ENCODE data around the gene IRF1.
A peak's percentile ranks its signal among the peaks of the same experiment; 100 is the strongest.
"Not testable (repeated sequence)": the region's sequence is repeated elsewhere in the genome, so short reads cannot be mapped to it uniquely, and the experiment has no call there.

Gene IRF1

GRCh38 chr5:132445930-132446329, 44.6 kb downstream of the IRF1 start:
- Mint-ChIP-seq H3K27me3 (no peaks in the 10 kb centered on the region), H3K4me1 (peaks cover 61% of the 10 kb centered on the region), H3K36me3 (ENCODE audit: low read depth) (peaks cover 16% of the 10 kb centered on the region), H3K4me3 (no peak overlapping the region), H3K27ac (no peak overlapping the region), H3K9me3 (no peaks in the 10 kb centered on the region)
- DNase-seq: no peak
- no peak for ATAC-seq

GRCh38 chr5:132445640-132445923, 45.0 kb downstream of the IRF1 start:
- Mint-ChIP-seq H3K4me3 (no peak overlapping the region), H3K27me3 (no peaks in the 10 kb centered on the region), H3K9me3 (no peaks in the 10 kb centered on the region), H3K4me1 (peaks cover 65% of the 10 kb centered on the region), H3K36me3 (ENCODE audit: low read depth) (peaks cover 16% of the 10 kb centered on the region), H3K27ac (peak overlapping the region; percentile 26)
- DNase-seq (no peak), ATAC-seq (no peak)

GRCh38 chr5:132444841-132445639, 45.5 kb downstream of the IRF1 start:
- peak overlapping the region; percentile 26 for H3K27ac Mint-ChIP-seq
- no peaks in the 10 kb centered on the region for H3K9me3 Mint-ChIP-seq
- H3K4me3 Mint-ChIP-seq: no peak overlapping the region
- H3K36me3 Mint-ChIP-seq (ENCODE audit: low read depth): peaks cover 12% of the 10 kb centered on the region
- peaks cover 66% of the 10 kb centered on the region for H3K4me1 Mint-ChIP-seq
- ATAC-seq (no peak), DNase-seq (no peak)
- H3K27me3 Mint-ChIP-seq: no peaks in the 10 kb centered on the region

GRCh38 chr5:132444061-132444460, 46.5 kb downstream of the IRF1 start:
- H3K9me3 Mint-ChIP-seq: no peaks in the 10 kb centered on the region
- no peak for DNase-seq
- no peak overlapping the region for H3K4me3 Mint-ChIP-seq
- peaks cover 11% of the 10 kb centered on the region for H3K36me3 Mint-ChIP-seq (ENCODE audit: low read depth)
- no peak for ATAC-seq
- no peaks in the 10 kb centered on the region for H3K27me3 Mint-ChIP-seq
- H3K27ac Mint-ChIP-seq: no peak overlapping the region
- peaks cover 76% of the 10 kb centered on the region for H3K4me1 Mint-ChIP-seq

GRCh38 chr5:132439521-132440089, 51.0 kb downstream of the IRF1 start:
- Mint-ChIP-seq H3K4me1 (peaks cover 77% of the 10 kb centered on the region), H3K36me3 (ENCODE audit: low read depth) (peaks cover 5% of the 10 kb centered on the region), H3K27me3 (no peaks in the 10 kb centered on the region), H3K9me3 (no peaks in the 10 kb centered on the region), H3K27ac (peak overlapping the region; percentile 29), H3K4me3 (no peak overlapping the region)
- no peak for DNase-seq
- ATAC-seq: peak; percentile 42

GRCh38 chr5:132438917-132439316, 51.7 kb downstream of the IRF1 start:
- peak overlapping the region; percentile 56 for H3K27ac Mint-ChIP-seq
- H3K4me3 Mint-ChIP-seq: no peak overlapping the region
- H3K4me1 Mint-ChIP-seq: peaks cover 79% of the 10 kb centered on the region
- H3K27me3 Mint-ChIP-seq: no peaks in the 10 kb centered on the region
- DNase-seq (no peak), ATAC-seq (no peak)
- H3K36me3 Mint-ChIP-seq (ENCODE audit: low read depth): peaks cover 5% of the 10 kb centered on the region
- H3K9me3 Mint-ChIP-seq: no peaks in the 10 kb centered on the region

GRCh38 chr5:132438267-132438645, 52.3 kb downstream of the IRF1 start:
- not testable (repeated sequence) for H3K36me3 Mint-ChIP-seq (ENCODE audit: low read depth); H3K9me3 Mint-ChIP-seq; DNase-seq; H3K27me3 Mint-ChIP-seq; ATAC-seq
- Mint-ChIP-seq H3K27ac (peak overlapping the region; percentile 81), H3K4me1 (peaks cover 77% of the 10 kb centered on the region), H3K4me3 (peak overlapping the region; percentile 14)

GRCh38 chr5:132437604-132438266, 52.8 kb downstream of the IRF1 start:
- DNase-seq: peak; percentile 69
- peak; percentile 88 for ATAC-seq
- Mint-ChIP-seq H3K9me3 (no peaks in the 10 kb centered on the region), H3K36me3 (ENCODE audit: low read depth) (peaks cover 10% of the 10 kb centered on the region), H3K4me3 (peak overlapping the region; percentile 22), H3K27me3 (no peaks in the 10 kb centered on the region), H3K27ac (peak overlapping the region; percentile 81), H3K4me1 (peaks cover 82% of the 10 kb centered on the region)

GRCh38 chr5:132436936-132437335, 53.6 kb downstream of the IRF1 start:
- H3K27ac Mint-ChIP-seq: peak overlapping the region; percentile 81
- no peaks in the 10 kb centered on the region for H3K27me3 Mint-ChIP-seq
- peaks cover 12% of the 10 kb centered on the region for H3K36me3 Mint-ChIP-seq (ENCODE audit: low read depth)
- ATAC-seq (no peak), DNase-seq (no peak)
- peaks cover 84% of the 10 kb centered on the region for H3K4me1 Mint-ChIP-seq
- H3K9me3 Mint-ChIP-seq: no peaks in the 10 kb centered on the region
- H3K4me3 Mint-ChIP-seq: peak overlapping the region; percentile 22

GRCh38 chr5:132435886-132436285, 54.7 kb downstream of the IRF1 start:
- H3K27me3 Mint-ChIP-seq: no peaks in the 10 kb centered on the region
- H3K9me3 Mint-ChIP-seq: no peaks in the 10 kb centered on the region
- ATAC-seq: no peak
- H3K4me1 Mint-ChIP-seq: peaks cover 85% of the 10 kb centered on the region
- DNase-seq: no peak
- peaks cover 16% of the 10 kb centered on the region for H3K36me3 Mint-ChIP-seq (ENCODE audit: low read depth)
- peak overlapping the region; percentile 34 for H3K27ac Mint-ChIP-seq
- no peak overlapping the region for H3K4me3 Mint-ChIP-seq

GRCh38 chr5:132435447-132435846, 55.1 kb downstream of the IRF1 start:
- no peak overlapping the region for H3K4me3 Mint-ChIP-seq
- no peak overlapping the region for H3K27ac Mint-ChIP-seq
- H3K36me3 Mint-ChIP-seq (ENCODE audit: low read depth): peaks cover 19% of the 10 kb centered on the region
- H3K4me1 Mint-ChIP-seq: peaks cover 85% of the 10 kb centered on the region
- ATAC-seq (no peak), DNase-seq (no peak)
- H3K27me3 Mint-ChIP-seq: no peaks in the 10 kb centered on the region
- H3K9me3 Mint-ChIP-seq: no peaks in the 10 kb centered on the region

GRCh38 chr5:132434416-132435286, 55.9 kb downstream of the IRF1 start:
- no peak overlapping the region for H3K4me3 Mint-ChIP-seq
- H3K36me3 Mint-ChIP-seq (ENCODE audit: low read depth): peaks cover 23% of the 10 kb centered on the region
- ATAC-seq: no peak
- no peaks in the 10 kb centered on the region for H3K27me3 Mint-ChIP-seq
- H3K4me1 Mint-ChIP-seq: peaks cover 86% of the 10 kb centered on the region
- DNase-seq: no peak
- H3K27ac Mint-ChIP-seq: peak overlapping the region; percentile 6
- no peaks in the 10 kb centered on the region for H3K9me3 Mint-ChIP-seq

GRCh38 chr5:132433141-132433540, 57.4 kb downstream of the IRF1 start:
- no peak for DNase-seq
- Mint-ChIP-seq H3K27ac (no peak overlapping the region), H3K36me3 (ENCODE audit: low read depth) (peaks cover 23% of the 10 kb centered on the region), H3K4me3 (no peak overlapping the region), H3K4me1 (peaks cover 87% of the 10 kb centered on the region), H3K27me3 (no peaks in the 10 kb centered on the region), H3K9me3 (no peaks in the 10 kb centered on the region)
- no peak for ATAC-seq

- Mint-ChIP-seq H3K9me3 (no peaks in the 10 kb centered on the region), H3K27ac (peak overlapping the region; percentile 56), H3K27me3 (no peaks in the 10 kb centered on the region), H3K4me3 (no peak overlapping the region), H3K4me1 (peaks cover 87% of the 10 kb centered on the region), H3K36me3 (ENCODE audit: low read depth) (peaks cover 26% of the 10 kb centered on the region)
- no peak for ATAC-seq
- no peak for DNase-seq
These were observed 58.9 kb downstream of the IRF1 start for GRCh38 chr5:132431632-132432031.

Data from activated naive CD8-positive, alpha-beta T cell treated with anti-CD3 and anti-CD28 coated beads, Interleukin-2, amount 50 U/mL, for 24 hours (primary cell).